GM10248 (cell line): Measurements from ENCODE around the gene OSBPL10.

ENCODE experiments used
- CTCF ChIA-PET: fragments of 300-600 bp; sonication (Branson Sonifier 250); formaldehyde crosslinking; extraction: SDS; loops from one replicate; lab custom pipeline; 2021; ENCODE audit warnings: antibody characterized with exemption; lab: Yijun Ruan, JAX
- POLR2A ChIA-PET: fragments of 350-650 bp; sonication (Branson Sonifier 250); formaldehyde crosslinking; extraction: SDS; loops from one replicate; lab custom pipeline; 2020; ENCODE audit warnings: antibody characterized with exemption; lab: Yijun Ruan, JAX
- DNase-seq: peaks from one replicate; pipeline ENCODE4 v3.0.0; 2012; ENCODE audit errors: extremely low spot score
- CTCF ChIP-seq: IDR thresholded peaks from 2 replicates; pipeline ENCODE4 v1.5.1; 2012; ENCODE audit warnings: mild to moderate bottlenecking, low read depth; ENCODE audit errors: extremely low read depth, missing control alignments, control extremely low read depth

The OSBPL10 gene

GRCh38 chr3:31903686-31904431 is 77.2 kb downstream of the OSBPL10 start:
- POLR2A ChIA-PET: no interaction called here
- CTCF ChIA-PET: no interaction called here
- DNase-seq: no peak
- no peak for TF ChIP-seq CTCF

- no peak for DNase-seq
- ChIA-PET CTCF (interaction anchor here (1.1 to 1.7 kb wide), 3 partner anchors 9 to 118 kb away, joined by 3 to 4 read pairs (median 3); no protein-coding TSS in a partner anchor), POLR2A (no interaction called here)
- TF ChIP-seq CTCF: no peak
Measured at GRCh38 chr3:31900583-31900982, 80.5 kb downstream of the OSBPL10 start.

GRCh38 chr3:31896648-31897433 is 84.2 kb downstream of the OSBPL10 start:
- ChIA-PET CTCF (no interaction called here), POLR2A (no interaction called here)
- no peak for TF ChIP-seq CTCF
- no peak for DNase-seq

- DNase-seq: no peak
- ChIA-PET POLR2A (no interaction called here), CTCF (no interaction called here)
- TF ChIP-seq CTCF: no peak
Measured at GRCh38 chr3:31896026-31896425, 85.0 kb downstream of the OSBPL10 start.

- DNase-seq: no peak
- CTCF ChIA-PET: no interaction called here
- POLR2A ChIA-PET: no interaction called here
- TF ChIP-seq CTCF: no peak
Measured at GRCh38 chr3:31895471-31895870, 85.6 kb downstream of the OSBPL10 start.

- ChIA-PET POLR2A (no interaction called here), CTCF (no interaction called here)
- no peak for TF ChIP-seq CTCF
- DNase-seq: no peak
Measured at GRCh38 chr3:31892916-31893573, 88.0 kb downstream of the OSBPL10 start.
